Fibroblast of villous mesenchyme (primary cell): ENCODE results near the gene LRRN3. TPM values are rescaled to one million over a fixed set of nuclear protein-coding genes. Genes with fewer than 3 reads are reported as not detected.

Experiments
- DNase-seq: peaks from one replicate; pipeline ENCODE4 v3.0.0-alpha.2; 2010; ENCODE audit warnings: low read depth
- H3K4me3 ChIP-seq: 2 replicates; pipeline ENCODE4 v1.5.1; 2011; ENCODE audit warnings: low read depth, mild to moderate bottlenecking, low read length
- total RNA-seq: library from RNA; depleted of rRNA; stranded (reverse); fragments of >200 nt; gene quantifications from 2 replicates; pipeline ENCODE4 v1.2.3, GENCODE V29; 2012
- TF ChIP-seq, protein P1 (sequence below): IDR thresholded peaks from 2 replicates; pipeline ENCODE4 v1.5.1; 2012; ENCODE audit warnings: low read depth, mild to moderate bottlenecking, low read length; ENCODE audit not compliant: insufficient read depth

LRRN3 gene
- total RNA-seq, 1 donor: 0.86 TPM

DNA sequence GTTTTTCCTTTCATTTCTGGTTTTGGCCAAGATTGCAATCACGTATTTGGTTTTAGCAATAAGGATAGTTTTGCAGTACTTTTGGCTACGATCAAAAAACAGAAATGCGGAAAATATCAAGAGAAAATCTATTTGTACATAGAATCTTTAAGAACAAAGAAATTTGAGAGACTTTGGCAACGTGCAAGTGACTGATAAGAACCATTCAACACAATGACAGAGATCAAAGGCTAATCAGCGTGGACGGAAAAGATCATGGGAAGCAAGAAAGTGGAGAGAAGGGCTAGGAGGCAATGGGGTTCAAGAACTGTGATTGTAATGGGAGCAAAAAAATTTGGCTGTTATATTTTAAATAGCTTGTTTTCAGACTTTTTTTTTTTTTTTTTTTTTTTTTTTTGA lies 16.2 kb upstream of the LRRN3 start:
- DNase-seq: no peak
- H3K4me3 ChIP-seq: no peak overlapping the region
- TF ChIP-seq, protein P1, sequence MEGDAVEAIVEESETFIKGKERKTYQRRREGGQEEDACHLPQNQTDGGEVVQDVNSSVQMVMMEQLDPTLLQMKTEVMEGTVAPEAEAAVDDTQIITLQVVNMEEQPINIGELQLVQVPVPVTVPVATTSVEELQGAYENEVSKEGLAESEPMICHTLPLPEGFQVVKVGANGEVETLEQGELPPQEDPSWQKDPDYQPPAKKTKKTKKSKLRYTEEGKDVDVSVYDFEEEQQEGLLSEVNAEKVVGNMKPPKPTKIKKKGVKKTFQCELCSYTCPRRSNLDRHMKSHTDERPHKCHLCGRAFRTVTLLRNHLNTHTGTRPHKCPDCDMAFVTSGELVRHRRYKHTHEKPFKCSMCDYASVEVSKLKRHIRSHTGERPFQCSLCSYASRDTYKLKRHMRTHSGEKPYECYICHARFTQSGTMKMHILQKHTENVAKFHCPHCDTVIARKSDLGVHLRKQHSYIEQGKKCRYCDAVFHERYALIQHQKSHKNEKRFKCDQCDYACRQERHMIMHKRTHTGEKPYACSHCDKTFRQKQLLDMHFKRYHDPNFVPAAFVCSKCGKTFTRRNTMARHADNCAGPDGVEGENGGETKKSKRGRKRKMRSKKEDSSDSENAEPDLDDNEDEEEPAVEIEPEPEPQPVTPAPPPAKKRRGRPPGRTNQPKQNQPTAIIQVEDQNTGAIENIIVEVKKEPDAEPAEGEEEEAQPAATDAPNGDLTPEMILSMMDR: no peak

DNA sequence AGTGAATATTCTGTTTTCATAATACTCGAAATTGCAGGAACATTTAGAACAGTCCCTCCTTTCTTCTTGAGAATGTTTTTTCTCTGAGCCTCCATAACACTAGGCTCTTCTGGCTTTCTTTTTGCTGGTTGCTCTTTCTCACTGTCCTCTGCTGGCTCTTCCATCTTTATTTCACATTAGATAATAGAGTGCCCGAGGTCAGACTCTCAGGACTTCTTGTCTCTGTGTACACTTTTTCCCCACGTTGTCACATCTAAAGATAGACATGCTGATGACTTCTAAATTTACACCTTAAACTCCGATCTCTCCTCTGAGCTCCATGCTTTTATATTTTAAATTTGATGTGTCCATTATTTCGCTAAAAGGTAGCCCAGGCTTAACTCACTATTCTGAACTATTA lies 15.4 kb upstream of the LRRN3 start:
- TF ChIP-seq, protein P1: no peak

DNA sequence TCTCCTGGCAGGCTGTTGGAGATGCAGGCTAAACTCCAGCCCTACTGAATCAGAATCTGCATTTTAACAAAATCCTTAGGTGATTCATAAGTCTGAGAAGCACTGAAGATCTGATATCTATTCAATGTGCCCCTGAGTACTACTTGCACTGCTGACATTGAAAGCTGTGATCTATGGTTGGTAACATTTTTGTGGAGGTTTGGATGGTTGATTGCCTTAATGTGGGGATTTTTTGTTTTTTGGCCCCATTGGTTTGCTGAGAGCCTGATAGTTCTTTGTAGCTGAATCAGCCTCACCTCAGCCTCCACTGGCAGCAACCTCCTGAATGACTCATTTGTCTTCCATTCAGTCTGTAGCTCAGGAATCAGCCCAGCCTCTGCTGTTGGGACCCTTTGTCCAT lies 14.7 kb upstream of the LRRN3 start:
- no peak overlapping the region for H3K4me3 ChIP-seq
- TF ChIP-seq, protein P1: no peak
- DNase-seq: no peak

More for the DNA sequence above, 15.4 kb upstream of the LRRN3 start:
- no peak for DNase-seq
- H3K4me3 ChIP-seq: no peak overlapping the region

DNA sequence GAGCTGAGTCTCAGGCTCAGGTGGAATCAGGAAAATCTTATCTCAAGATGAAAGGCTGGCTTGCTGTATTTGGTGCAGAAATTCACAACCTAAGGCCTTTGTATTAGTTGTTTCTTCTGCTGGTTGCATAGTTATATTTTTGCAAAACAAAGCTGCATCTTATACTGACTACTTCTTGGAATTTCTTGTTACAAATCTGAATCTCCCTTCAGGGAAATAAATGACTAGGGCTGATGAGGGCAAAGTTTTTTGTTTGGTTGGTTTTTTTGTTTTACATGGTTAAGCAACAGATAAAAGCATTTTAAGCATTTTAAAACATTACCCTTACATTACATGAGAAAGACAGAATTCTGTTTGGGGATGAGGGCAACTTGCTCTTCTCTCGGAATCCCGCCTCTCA lies 13.9 kb upstream of the LRRN3 start:
- no peak overlapping the region for H3K4me3 ChIP-seq
- no peak for DNase-seq
- TF ChIP-seq, protein P1: no peak

DNA sequence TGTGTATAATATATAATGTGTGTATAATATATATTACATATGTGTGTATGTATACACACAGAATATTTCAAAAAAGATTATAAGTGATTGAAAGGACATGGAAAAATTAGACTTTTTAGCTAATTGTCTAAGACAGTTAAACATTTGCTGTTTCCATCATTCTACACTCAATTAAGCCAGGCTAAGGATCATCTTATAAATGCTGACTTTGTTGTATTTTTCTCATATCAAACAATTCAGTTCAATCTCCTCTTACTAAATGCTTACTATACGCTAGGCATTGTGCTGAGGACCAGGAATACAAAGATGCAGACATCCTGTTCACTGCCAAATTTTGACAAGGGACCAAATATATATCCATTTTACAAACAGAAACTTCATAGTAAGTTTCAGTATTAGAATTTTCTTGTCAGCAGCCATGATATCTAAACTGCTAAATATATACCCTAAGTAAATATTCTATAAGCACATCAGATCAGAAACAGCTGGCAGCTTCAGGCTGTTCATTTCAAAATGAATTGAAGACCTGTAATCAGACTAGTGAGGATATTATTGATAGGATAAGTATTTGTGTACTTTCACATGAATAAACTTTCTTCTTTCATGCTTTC lies 10.3 kb upstream of the LRRN3 start:
- TF ChIP-seq, protein P1: no peak
- no peak for DNase-seq

DNA sequence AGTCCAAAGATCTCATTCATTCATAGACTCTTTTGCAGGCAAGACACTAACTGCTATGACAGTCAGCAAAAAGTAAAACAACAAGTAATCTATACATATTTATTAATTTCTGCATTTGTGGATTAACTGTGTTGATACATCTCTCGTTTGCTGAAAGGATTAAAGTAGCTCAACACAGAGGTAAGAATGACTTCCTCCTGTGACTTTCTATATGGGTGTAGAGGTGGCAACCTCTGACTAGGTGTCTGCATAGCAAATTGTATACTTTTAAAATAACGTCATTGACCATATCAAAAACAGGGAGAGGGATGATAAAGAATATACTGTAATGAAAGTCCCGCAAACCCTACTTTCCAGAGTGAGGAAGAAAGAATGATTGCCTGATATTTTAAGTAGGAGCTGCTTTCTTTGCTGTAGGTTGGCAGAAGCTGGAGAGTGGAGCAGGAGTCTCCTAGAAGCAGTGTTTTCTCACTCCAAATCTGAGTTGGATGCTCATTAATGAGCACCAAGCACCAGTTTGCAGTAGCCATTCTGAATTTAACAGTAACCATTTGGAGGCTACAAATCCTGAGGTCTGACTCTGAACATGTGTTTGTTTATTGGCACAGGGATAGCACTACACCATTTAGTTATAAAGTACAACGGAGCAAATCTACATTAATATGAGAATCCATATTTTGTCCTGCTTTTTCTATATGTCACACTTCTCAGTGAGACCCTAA lies 9.2 kb upstream of the LRRN3 start:
- DNase-seq: no peak
- H3K4me3 ChIP-seq: no peak overlapping the region
- TF ChIP-seq, protein P1: no peak

More for the DNA sequence above, 10.3 kb upstream of the LRRN3 start:
- H3K4me3 ChIP-seq: no peak overlapping the region
